Osteoblast (primary cell): ENCODE results near the gene ARMC7. TPM values are rescaled to one million over a fixed set of nuclear protein-coding genes. Genes with fewer than 3 reads are reported as not detected.

ENCODE experiments used
- DNase-seq: peaks from one replicate; pipeline ENCODE4 v3.0.0; 2011; ENCODE audit warnings: low spot score, mixed read lengths; ENCODE audit not compliant: insufficient read length; ENCODE audit errors: missing footprints
- H2AFZ ChIP-seq: 2 replicates; pipeline ENCODE4 v1.6.0; 2011; ENCODE audit warnings: mild to moderate bottlenecking, low read length
- H3K27ac ChIP-seq: 2 replicates; pipeline ENCODE4 v1.5.1; 2011; ENCODE audit warnings: mild to moderate bottlenecking, low read depth, low read length, moderate library complexity
- H3K27me3 ChIP-seq: 2 replicates; pipeline ENCODE4 v1.6.0; 2012; ENCODE audit warnings: mild to moderate bottlenecking, control low read depth, inconsistent platforms, low read length, moderate library complexity; ENCODE audit not compliant: insufficient read depth
- H3K36me3 ChIP-seq: 2 replicates; pipeline ENCODE4 v1.5.1; 2011; ENCODE audit warnings: mild to moderate bottlenecking, low read length, control low read depth, moderate library complexity; ENCODE audit not compliant: insufficient read depth
- H3K4me1 ChIP-seq: 2 replicates; pipeline ENCODE4 v1.5.1; 2011; ENCODE audit warnings: mild to moderate bottlenecking, low read length, control low read depth, moderate library complexity; ENCODE audit not compliant: insufficient read depth
- H3K4me2 ChIP-seq: 2 replicates; pipeline ENCODE4 v1.6.0; 2011; ENCODE audit warnings: mild to moderate bottlenecking, low read length; ENCODE audit not compliant: insufficient read depth
- H3K4me3 ChIP-seq: fragments of 200-600 bp; sonication (generic); 3 replicates; pipeline ENCODE4 v1.5.1; 2012; ENCODE audit warnings: mild to moderate bottlenecking, low read length, inconsistent platforms; ENCODE audit not compliant: insufficient read depth
- H3K79me2 ChIP-seq: 2 replicates; pipeline ENCODE4 v1.6.0; 2012; ENCODE audit warnings: mild to moderate bottlenecking, low read length, control low read depth, inconsistent platforms; ENCODE audit not compliant: insufficient read depth
- H3K9me3 ChIP-seq: 2 replicates; pipeline ENCODE4 v1.5.1; 2011; ENCODE audit warnings: low read depth, low read length, control low read depth
- H4K20me1 ChIP-seq: 2 replicates; pipeline ENCODE4 v1.6.0; 2012; ENCODE audit warnings: mild to moderate bottlenecking, low read length, control low read depth; ENCODE audit not compliant: insufficient read depth
- total RNA-seq: library from RNA; depleted of rRNA; stranded (reverse); fragments of >200 nt; gene quantifications from 2 replicates; pipeline ENCODE4 v1.2.3, GENCODE V29; 2012
- TF ChIP-seq, protein P1 (sequence below): IDR thresholded peaks from 2 replicates; pipeline ENCODE4 v1.5.1; 2011; ENCODE audit warnings: mild to moderate bottlenecking, low read depth, low read length, moderate library complexity; ENCODE audit errors: extremely low read depth

Gene ARMC7
- total RNA-seq, 1 donor = 3.3 TPM

DNA sequence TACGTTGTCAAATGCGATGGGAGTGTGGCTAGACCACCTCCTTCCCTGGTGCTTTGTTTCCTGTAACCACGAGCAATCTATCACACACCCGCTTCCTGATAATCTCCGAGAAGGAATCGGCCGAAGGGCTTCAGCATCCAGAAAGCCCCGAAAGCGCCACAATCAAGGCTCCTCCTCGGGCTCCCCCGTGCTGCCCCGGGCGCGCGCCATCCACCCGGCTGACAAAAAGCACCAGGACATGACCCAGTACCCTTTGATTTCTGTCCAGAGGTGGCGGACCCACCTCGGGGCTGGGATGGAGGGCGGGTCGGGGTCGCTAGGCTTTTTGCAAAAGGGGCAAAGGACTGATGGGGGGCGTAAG lies 743 bp upstream of the ARMC7 start:
- peak overlapping the region; percentile 79 for H2AFZ ChIP-seq
- peak; percentile 79 for DNase-seq
- no peaks in the 10 kb centered on the region for H3K27me3 ChIP-seq
- no peak overlapping the region for H3K27ac ChIP-seq
- H3K9me3 ChIP-seq = no peaks in the 10 kb centered on the region
- H3K36me3 ChIP-seq = peaks cover under 1% of the 10 kb centered on the region
- peak overlapping the region; percentile 80 for H3K4me3 ChIP-seq
- H3K4me1 ChIP-seq = peaks cover 3% of the 10 kb centered on the region
- H4K20me1 ChIP-seq = no peaks in the 10 kb centered on the region
- peaks cover 8% of the 10 kb centered on the region for H3K79me2 ChIP-seq
- H3K4me2 ChIP-seq = peak overlapping the region; percentile 95
- TF ChIP-seq, protein P1, sequence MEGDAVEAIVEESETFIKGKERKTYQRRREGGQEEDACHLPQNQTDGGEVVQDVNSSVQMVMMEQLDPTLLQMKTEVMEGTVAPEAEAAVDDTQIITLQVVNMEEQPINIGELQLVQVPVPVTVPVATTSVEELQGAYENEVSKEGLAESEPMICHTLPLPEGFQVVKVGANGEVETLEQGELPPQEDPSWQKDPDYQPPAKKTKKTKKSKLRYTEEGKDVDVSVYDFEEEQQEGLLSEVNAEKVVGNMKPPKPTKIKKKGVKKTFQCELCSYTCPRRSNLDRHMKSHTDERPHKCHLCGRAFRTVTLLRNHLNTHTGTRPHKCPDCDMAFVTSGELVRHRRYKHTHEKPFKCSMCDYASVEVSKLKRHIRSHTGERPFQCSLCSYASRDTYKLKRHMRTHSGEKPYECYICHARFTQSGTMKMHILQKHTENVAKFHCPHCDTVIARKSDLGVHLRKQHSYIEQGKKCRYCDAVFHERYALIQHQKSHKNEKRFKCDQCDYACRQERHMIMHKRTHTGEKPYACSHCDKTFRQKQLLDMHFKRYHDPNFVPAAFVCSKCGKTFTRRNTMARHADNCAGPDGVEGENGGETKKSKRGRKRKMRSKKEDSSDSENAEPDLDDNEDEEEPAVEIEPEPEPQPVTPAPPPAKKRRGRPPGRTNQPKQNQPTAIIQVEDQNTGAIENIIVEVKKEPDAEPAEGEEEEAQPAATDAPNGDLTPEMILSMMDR = no peak

DNA sequence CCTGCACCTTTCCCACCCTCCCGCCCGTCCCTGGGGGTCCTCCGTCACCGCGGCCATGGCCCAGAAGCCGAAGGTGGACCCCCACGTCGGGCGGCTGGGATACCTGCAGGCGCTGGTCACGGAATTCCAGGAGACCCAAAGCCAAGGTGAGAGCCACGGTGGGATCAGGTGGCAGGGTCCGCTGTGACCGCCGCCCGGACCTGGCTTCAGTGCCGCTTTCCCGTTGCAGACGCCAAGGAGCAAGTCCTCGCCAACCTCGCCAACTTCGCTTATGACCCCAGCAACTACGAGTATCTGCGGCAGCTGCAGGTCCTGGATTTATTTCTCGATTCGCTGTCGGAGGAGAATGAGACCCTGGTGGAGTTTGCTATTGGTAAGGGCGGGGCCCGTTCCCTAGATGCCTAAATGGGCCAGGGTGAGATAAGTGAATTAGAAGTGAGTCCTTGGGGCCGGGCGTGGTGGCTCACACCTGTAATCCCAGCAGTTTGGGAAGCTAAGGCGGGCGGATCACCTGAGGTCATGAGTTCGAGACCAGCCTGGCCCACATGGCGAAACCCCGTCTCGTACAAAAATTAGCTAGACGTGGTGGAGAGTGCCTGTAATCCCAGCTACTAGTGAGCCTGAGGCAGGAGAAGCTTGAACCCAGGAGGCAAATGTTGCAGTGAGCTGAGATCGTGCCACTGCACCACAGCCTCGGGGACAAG lies 617 bp downstream of the ARMC7 start:
- peak overlapping the region; percentile 95 for H3K4me2 ChIP-seq
- H4K20me1 ChIP-seq = no peaks in the 10 kb centered on the region
- no peaks in the 10 kb centered on the region for H3K36me3 ChIP-seq
- H3K4me3 ChIP-seq = peak overlapping the region; percentile 80
- TF ChIP-seq, protein P1 = no peak
- no peaks in the 10 kb centered on the region for H3K27me3 ChIP-seq
- peak overlapping the region; percentile 79 for H2AFZ ChIP-seq
- no peak overlapping the region for H3K27ac ChIP-seq
- H3K9me3 ChIP-seq = no peaks in the 10 kb centered on the region
- H3K4me1 ChIP-seq = peaks cover 9% of the 10 kb centered on the region
- H3K79me2 ChIP-seq = peaks cover 12% of the 10 kb centered on the region
- DNase-seq = peak; percentile 89

DNA sequence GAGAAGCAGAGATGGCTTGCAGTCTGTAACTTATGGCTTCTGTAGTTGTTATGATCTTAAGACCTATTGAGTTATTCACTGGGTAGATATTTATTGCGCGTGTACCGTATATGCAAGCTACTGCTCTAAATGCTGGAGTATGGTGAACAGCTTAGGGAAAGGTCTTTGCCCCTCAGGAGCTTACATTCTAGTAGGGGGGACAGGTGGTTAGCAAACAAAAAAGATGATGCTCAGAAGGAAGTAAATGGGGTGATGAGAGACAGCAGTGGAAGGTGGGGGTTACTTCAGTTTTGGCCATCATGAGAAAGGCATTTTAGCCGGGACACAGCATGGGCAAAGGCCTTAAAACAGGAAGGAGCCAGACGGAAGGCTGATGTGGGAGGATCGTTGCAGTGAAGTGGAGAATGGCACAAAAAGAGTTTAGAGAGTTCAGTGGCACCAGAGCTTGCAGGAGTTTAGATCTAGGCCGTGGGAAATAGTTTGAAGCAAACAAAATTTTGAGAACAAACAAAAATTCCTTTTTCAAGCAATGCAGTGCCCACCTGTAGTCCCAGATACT lies 2.1 kb downstream of the ARMC7 start:
- no peak overlapping the region for H3K4me2 ChIP-seq
- no peak overlapping the region for H3K4me3 ChIP-seq
- TF ChIP-seq, protein P1 = no peak
- peak; percentile 51 for DNase-seq
- H4K20me1 ChIP-seq = no peaks in the 10 kb centered on the region
- no peak overlapping the region for H3K27ac ChIP-seq
- H2AFZ ChIP-seq = no peak overlapping the region
- no peaks in the 10 kb centered on the region for H3K27me3 ChIP-seq
- no peaks in the 10 kb centered on the region for H3K36me3 ChIP-seq
- H3K4me1 ChIP-seq = peaks cover 9% of the 10 kb centered on the region
- H3K79me2 ChIP-seq = peaks cover 18% of the 10 kb centered on the region
- no peaks in the 10 kb centered on the region for H3K9me3 ChIP-seq

DNA sequence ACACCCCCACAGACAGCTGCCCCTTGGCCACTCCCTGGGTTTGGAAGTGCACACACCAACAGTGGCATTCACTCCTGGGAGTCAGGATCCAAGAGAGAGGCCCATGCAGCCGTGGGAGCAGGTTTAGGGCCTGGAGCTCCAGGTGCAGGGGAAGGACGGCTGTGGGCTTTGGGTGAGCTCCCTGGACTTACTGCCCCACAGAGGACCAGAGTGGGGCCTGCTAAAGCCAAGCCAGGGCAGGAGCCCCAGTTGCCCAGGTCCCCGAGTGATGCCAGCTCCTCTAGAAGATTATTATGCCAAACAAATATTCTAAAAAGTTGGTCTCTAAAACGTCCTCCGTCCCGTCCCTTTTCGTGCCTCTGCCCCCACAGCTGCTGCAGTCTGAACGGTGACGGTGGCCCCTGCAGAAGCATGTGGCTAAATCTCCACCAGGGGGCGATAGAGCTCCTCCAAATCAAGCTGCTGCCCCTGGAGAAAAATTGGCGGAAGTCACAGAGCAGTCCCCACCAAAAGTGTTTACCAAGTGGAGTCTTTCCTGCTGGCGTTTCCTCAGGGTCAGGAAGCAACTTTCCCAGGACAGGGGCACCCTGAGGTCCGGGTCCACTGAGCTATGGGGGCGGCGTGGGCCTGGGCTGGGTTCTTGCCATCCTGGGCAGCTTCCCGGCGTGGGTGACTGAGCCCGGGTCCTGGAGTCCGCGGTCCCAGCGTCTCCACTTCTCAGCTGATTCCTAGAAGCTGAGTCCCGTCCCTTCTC lies 4.2 kb downstream of the ARMC7 start:
- Histone ChIP-seq H3K36me3 (no peaks in the 10 kb centered on the region), H3K27me3 (no peaks in the 10 kb centered on the region), H3K9me3 (no peaks in the 10 kb centered on the region), H3K79me2 (peaks cover 18% of the 10 kb centered on the region), H2AFZ (peak overlapping the region; percentile 98), H3K4me1 (peaks cover 9% of the 10 kb centered on the region), H3K4me3 (peak overlapping the region; percentile 87), H3K4me2 (peak overlapping the region; percentile 91), H3K27ac (peak overlapping the region; percentile 65), H4K20me1 (no peaks in the 10 kb centered on the region)
- peak; percentile 96 for DNase-seq
- TF ChIP-seq, protein P1 = peak; percentile 96
